Epithelial cell of prostate (primary cell): ENCODE measurements around the gene PTPRM.
"Not testable (repeated sequence)": the region's sequence is repeated elsewhere in the genome, so short reads cannot be mapped to it uniquely, and the experiment has no call there.

Experiments
- DNase-seq: peaks from one replicate; pipeline ENCODE4 v3.0.0-alpha.2; 2011; ENCODE audit warnings: low read depth, low spot score
- H3K27ac ChIP-seq: fragments of 450-650 bp; 2 replicates; pipeline ENCODE4 v1.5.1; 2017; ENCODE audit warnings: mild to moderate bottlenecking

PTPRM gene

DNA sequence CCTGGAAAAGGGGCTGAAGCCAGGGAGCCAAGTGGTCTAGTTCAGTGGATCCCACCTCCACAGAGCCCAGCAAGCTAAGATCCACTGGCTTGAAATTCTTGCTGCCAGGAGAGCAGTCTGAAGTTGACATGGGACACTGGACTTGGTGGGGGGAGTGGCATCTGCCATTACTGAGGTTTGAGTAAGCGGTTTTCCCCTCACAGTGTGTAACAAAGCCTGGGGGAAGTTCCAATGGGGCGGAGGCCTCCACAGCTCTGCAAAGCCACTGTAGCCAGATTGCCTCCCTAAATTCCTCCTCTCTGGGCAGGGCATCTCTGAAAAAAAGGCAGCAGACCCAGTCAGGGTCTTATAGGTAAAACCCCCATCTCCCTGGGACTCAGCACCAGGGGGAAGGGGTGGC, 144.4 kb downstream of the PTPRM start:
- no peak for DNase-seq

DNA sequence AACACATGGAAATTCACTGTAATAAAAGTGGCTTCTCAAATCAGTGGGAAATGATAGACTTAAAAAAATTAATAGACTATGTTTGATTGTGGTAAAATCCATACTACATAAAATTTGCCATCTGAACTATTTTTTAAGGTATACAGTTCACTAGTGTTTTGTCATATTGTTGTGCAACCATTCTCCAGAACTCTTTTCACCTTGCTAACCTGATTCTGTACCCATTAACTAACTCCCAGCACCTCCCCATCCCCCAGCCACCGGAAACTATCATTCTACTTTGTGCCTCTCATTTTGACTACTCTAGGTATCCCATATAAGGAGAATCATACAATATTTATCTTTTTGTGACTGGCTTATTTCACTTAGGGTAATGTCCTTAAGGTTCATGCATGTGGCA, 153.3 kb downstream of the PTPRM start:
- H3K27ac ChIP-seq, result no peak overlapping the region
- DNase-seq, result no peak

More for the DNA sequence above, 144.4 kb downstream of the PTPRM start:
- no peak overlapping the region for H3K27ac ChIP-seq

DNA sequence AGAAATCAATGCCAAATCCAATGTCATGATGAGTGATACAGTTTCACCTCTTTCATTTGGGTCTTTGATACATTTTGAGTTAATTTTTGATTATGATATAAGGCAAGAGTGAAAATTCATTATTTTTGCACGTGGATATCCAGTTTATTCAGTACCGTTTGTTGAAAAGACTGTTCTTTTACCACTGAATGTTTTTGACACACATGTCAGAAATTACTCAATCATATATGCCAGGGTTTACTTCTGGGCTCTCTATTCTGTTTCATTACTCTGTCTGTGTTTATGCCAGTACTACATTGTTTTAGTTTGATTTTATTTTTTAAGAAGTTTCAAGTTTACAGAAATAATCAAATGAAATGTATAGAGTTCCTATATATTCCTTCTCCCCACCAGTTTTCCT, 154.4 kb downstream of the PTPRM start:
- no peak for DNase-seq
- H3K27ac ChIP-seq, result no peak overlapping the region

DNA sequence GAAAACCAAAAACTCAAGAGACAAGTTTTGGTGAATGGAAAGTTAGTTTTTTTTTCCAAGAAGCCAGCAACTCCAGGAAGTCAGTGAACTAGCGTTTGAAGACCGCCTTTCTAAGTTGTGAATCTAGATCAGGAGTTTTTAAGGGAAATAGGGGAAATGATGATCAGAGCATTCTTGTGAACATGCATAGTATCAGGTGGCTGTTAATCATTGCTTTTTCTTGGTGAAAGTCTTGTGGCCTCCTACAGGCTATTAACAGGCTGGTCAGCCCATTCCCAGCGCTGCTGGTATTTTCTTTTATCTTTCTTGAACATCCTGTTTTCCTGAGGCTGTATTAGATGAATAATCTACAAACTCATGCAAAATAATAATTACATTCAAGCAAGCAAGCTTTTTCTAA, 155.8 kb downstream of the PTPRM start:
- DNase-seq, result no peak
- H3K27ac ChIP-seq, result no peak overlapping the region

DNA sequence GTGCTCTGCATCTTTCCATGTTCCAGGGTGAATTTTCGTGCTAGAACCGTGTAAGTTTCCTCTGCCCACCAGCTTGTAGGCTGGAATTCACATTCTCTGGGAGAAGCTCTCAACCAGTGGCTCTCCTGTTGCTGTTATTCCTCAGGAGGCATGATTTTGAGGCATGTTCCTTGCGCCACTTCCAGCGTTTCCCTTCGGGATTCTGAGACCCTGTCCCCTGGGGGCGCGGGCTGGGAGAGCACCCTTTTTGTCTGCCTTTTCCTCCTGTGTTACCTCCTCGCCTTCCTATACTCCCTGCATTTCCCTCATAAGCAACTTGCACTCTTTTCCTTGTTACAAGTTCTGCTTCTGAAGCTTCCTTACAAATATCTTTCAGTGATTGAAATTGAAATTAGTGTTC, 156.4 kb downstream of the PTPRM start:
- H3K27ac ChIP-seq, result no peak overlapping the region
- DNase-seq, result no peak

DNA sequence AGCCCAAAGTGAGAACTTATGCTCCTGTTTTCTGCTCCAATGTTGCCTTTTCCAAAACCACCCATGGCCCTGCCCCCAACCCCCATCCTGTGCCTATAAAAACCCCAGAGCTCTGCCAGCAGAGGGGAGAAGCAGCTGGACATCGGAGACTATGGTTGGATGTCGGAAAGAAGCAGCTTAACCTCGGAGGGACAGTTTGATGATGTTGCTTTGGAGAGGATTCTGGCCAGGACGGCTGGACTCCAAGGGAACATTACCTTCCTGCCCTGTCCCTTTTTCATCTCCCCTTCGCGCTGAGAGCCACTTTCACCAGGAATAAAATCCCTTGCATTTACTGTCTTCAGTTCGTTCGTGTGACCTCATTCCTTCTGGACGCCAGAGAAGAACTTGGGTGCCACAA, 158.4 kb downstream of the PTPRM start:
- no peak overlapping the region for H3K27ac ChIP-seq
- no peak for DNase-seq

DNA sequence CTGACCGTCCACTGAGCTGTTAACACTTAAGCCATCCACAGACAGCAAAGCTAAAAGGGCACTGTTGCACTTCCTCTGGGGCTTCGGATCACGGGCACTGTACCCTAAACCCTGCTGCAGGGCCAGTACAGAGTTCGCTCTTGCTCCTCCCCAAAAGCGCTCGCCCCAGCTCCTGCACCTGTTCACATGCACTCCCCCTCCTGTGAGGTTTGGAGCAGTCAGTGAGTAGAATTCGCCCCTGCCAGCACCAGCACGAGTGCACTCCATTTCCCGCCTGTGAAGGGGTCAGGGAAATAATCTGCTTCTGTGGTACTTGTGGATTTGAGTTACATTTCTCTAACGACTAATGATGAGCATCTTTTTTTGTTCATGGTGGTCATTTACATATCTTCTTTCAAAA, 158.8 kb downstream of the PTPRM start:
- no peak overlapping the region for H3K27ac ChIP-seq
- DNase-seq, result no peak

DNA sequence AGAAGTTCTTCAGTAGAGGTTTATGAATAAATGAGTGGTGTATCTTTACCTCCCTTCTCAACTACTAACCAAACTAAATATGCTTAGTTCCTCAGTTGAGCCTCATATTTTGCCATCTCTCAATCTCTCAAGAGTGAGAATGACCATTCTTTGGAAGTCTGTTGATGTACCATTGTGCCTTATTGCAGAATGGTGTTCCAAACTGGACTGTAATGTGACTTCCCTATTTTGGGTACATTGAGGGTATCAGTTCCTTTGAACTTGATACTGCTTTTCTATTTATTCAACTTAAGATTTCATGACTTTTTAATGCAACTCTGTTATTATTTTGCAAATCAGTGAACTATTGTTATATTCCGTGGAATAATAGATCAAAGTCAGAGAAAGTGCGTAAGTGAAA, 159.4 kb downstream of the PTPRM start:
- no peak overlapping the region for H3K27ac ChIP-seq
- DNase-seq, result no peak

DNA sequence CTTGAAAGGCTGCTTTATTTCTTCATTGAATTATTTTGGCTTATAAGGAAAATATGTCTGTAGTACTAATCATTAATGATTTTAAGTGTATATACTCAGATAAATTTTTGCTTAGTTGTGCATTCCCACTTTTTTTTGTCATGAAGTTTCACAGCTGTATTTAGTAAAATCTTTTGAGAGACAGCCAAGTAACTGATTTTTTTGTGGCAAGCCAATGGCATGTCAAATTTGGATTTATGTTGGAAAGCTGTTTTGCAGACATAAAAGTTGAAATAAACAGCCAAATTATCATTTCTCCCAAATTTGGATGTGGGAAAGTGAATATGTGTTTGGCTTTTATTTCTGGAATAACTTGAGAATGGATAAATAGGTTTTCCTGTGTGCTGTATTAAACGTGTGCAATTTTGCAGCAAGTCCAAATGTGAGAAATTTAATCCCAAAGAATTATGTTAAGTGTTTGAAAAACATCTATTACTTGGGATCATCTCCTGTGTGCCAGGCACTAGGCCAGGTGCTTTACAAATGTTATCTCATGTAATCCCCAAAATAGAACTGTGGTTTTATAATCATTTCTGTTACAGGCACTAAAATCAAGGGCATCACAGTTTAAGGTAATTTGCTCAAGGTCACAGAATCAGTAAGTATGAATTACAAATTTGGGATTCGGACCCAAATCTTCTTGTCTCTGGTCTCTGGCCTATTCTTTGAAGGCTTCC, 160.4 kb downstream of the PTPRM start:
- H3K27ac ChIP-seq, result no peak overlapping the region
- no peak for DNase-seq

DNA sequence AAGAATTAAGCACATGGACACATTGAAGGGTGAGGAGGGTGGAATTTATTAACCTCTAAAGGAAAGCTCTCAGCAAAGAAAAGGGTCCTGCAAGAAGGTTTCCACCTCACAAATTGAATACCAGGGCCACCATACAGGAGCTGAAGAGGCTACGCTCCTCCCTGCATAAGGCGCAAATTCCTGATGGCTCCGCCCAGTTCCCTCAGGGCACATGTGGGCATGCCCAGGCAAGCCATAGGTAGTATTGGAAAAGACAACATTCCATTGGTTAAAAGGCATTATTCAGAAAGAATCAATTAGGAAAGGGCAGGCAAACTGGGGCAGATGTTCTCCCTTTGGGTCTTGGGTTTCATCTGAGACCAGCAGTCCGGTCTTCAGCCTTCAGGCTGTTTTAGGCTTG, 161.2 kb downstream of the PTPRM start:
- H3K27ac ChIP-seq, result no peak overlapping the region
- no peak for DNase-seq

DNA sequence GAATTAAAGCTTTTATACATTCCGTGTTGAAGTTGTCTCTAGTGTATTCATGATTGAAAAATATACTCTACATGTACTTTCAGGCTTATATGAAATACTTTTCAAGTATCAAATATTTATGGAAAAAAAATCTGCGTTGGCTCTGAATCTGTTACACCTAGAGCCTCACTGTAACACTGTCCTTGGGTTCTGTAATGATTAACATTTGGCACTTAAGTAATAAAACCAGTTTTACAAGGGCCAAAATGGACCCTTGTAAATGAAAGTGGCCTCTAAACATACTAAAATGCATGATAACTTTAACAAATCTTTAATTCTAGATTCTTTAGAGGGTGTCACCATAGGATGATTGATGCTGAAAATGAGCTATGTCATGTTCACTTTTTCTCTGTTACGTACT, 162.8 kb downstream of the PTPRM start:
- no peak overlapping the region for H3K27ac ChIP-seq

DNA sequence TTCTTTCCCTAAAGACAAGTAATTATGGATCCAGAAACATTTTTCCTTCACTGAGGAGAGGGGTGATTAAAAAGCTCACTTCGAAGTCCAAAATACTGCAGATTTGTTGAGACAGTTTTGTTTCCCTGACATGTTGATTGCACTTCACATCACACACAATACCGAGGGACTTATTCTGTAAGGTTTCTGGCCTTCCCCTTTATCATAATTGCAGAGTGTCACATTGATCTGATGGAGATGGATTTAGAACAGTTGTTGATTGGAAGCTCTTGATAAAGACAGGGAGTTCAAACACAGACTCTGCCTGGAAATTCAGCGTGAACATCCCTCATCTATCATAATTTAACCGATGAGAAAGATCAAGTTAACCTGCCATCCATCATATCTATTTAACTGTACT, 163.6 kb downstream of the PTPRM start:
- no peak for DNase-seq
- H3K27ac ChIP-seq, result no peak overlapping the region

More for the DNA sequence above, 162.8 kb downstream of the PTPRM start:
- DNase-seq, result no peak

DNA sequence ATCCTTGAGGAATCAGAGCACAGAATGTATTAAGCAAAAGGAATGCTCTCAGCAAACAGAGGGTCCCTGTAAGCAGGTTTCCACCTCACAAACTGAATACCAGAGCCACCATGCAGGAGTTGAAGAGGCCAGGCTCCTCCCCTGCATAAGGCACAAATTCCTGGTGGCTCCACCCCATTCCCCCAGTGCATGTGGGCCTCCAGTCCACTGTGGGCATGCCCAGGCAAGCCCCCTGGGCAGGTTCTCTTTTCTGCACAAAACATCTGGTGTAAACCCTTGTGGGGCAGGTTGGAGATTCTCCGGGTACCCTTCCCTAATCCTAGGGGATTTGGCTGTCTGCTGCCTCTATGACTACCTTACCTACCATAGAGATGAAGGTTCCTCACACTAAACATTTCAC, 166.5 kb downstream of the PTPRM start:
- peak overlapping the region; percentile 35 for H3K27ac ChIP-seq
- no peak for DNase-seq

DNA sequence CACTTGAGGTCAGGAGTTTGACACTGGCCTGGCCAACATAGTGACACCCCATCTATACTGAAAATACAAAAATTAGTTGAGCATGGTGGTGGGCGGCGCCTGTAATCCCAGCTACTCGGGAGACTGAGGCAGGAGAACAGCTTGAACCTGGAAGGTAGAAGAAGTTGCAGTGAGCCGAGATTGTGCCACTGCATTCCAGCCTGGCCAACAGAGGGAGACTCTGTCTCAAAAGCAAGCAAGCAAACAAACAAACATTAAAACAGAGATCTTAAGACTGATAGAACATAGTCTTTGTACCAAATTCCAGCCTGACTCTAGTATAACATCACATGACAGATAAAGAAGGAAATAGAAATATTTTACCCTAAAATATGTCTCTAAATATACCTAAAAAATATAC, 168.1 kb downstream of the PTPRM start:
- no peak for DNase-seq
- H3K27ac ChIP-seq, result no peak overlapping the region

DNA sequence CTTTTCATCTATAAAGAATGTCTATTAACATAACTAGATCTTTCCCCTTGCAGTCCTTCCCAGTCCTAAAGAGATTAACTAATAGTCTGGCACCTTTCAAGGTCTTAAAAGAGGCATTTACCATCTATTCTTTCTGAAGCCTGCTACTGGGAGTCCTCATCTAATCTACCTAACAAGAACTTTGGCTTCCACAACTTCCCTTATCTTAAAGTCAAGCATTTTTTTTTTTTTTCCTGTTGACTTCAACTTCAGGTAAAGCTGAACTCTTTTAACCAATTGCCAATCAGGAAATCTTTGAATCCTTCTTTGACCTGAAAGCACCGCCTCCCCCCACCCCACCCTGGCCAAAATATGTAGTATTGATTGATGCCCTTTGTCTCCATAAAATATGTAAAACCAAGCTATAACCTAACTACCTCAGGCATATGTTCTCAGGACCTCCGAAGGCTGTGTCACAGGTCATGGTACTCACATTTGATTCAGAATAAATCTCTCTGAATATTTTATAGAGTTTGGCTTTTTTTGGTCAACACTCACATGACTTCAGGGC, 168.6 kb downstream of the PTPRM start:
- DNase-seq, result no peak
- H3K27ac ChIP-seq, result no peak overlapping the region

DNA sequence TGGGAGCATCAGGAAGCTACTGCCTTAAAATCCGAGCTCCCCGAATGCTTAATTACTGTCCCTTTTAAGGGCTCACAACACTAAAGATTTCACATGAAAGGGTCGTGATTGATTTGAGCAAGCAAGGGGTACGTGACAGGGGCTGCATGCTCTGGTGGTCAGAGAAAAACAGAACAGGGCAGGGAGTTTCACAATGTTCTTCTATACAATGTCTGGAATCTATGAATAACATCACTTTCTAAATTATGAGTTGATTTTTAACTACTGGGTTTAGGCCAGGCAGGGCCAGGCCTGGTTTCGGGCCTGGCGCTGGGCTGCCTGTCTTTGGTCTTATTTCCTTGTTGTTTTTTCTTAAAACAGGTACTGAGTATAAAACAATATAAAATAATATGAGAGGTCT, 169.4 kb downstream of the PTPRM start:
- H3K27ac ChIP-seq, DNase-seq: not testable (repeated sequence)

DNA sequence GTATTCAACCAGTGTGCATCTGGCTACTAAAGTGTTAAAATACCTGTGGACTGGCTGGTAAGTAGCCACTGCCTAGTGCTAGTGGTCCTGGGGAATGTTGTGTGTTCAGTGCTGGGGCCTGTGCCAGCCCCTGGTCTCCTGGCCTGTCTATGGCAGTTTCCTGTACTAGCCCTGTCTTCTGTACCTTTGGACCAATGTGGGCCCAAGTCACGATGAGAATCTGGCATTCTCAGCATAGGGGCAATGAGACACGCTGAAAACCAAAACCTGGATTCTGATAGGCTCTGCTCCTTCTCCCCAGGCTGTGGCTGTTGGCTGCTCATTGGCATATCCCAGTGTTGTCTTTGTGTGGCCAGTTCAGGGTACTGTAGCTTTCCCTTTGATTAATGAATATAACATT, 170.4 kb downstream of the PTPRM start:
- DNase-seq, result no peak
- H3K27ac ChIP-seq, result no peak overlapping the region

DNA sequence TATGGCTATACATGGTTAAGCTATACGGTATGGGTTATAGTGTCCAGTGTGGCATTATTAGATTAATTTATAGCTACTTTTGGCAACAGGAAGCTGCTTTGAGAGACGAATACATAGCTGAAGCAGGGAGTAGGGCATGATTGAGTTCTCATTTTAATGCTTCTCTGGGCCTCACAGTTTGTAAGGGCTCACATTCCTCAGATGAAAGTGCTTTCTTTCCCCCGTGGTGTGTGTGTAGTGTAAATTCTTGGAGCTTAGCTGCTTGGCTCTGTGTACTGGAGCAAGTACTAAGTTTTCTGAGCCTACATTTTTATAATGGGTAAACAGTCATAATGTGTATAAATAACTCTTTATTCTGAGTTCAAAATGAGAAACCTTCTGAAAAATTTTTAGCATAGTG, 173.7 kb downstream of the PTPRM start:
- no peak for DNase-seq

DNA sequence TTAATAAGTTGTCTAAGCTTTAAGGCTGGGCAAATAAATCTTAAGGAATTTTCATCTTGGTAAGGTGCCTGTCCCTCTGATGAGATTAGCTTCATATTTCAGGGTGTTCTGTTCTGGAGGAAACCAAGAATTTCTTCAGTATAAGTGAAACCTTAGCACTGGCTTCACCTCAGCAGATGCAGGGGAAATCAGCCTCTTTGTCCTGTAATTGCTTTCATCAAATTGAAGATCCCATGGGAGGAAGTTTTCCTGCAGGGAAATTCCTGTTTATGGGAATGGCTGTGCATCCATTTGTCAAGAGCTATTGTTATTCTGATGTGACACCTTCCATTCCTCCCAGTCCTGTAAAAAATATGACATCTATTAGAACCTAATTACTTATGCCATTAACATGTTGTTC, 174.5 kb downstream of the PTPRM start:
- no peak for DNase-seq
- H3K27ac ChIP-seq, result no peak overlapping the region

More for the DNA sequence above, 173.7 kb downstream of the PTPRM start:
- H3K27ac ChIP-seq, result no peak overlapping the region

DNA sequence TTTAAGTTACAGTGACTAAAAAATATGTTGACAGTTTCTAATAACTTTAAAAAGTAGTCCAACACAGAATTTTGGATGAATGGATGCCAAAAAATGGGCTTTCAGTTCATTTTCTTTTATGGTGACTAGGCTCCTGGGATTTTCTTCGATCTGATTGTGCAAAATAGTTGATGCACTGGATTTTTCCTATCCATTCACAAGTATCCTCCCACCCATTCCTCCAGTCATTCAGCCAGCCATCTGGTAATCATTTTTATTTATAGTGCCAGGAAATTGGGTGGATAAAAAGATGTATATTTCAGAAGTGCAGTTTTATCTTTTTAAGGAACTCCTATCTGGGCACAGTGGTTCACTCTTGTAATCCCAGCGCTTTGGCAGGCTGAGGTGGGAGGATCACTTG, 175.1 kb downstream of the PTPRM start:
- H3K27ac ChIP-seq, result no peak overlapping the region
- DNase-seq, result no peak

DNA sequence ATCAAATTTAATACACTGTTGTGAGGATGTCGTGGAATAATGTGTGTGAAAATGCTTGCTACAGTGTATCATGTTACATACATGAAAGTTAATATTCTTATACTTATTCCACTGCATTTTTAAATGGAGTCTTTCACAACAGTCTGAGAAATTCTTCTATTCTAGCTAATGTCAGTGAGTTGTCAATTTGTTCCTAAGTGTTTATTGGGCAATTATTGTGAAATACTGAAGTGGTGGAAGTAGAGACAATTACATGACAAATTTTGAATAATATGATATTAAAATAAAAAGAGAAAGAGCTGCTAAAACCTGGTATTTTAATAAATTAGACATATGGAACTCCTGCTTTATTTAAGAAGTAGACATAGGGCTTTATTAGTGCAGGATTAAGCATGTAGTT, 176.1 kb downstream of the PTPRM start:
- no peak for DNase-seq
- H3K27ac ChIP-seq, result no peak overlapping the region

DNA sequence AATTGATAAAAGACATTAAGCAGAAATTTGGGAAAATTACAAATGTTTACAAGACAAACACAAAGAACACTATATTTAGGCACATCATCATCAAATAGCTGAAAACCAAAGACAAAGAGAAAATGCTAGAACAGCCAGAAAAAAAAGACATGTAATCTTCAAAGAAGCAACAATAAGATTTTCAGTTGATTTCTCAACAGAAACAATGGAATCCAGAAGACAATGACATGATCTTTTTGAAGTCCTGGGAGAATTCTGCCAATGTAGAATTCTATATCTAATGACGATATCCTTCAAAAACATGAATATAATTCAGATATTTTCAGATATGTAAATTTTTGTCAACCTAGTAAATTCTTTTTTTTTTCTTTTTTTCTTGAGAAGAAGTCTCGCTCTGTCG, 179.0 kb downstream of the PTPRM start:
- no peak overlapping the region for H3K27ac ChIP-seq

More for the DNA sequence above, 179.0 kb downstream of the PTPRM start:
- DNase-seq, result no peak
